HCT116 (cell line): ENCODE results near the gene FCHSD2. TPM values are rescaled to one million over a fixed set of nuclear protein-coding genes. Genes with fewer than 3 reads are reported as not detected.

Experiments
- ATAC-seq: fragments of 200-7000 bp; cut with Tn5 transposase; 2 replicates; pipeline ENCODE4 v1.9.1; 2020; ENCODE audit warnings: mild to moderate bottlenecking, moderate library complexity
- BruUV-seq: library from RNA; stranded (reverse); fragments of 400-500 nt; replicated peaks from 2 replicates; lab custom pipeline; 2021; lab: Mats Ljungman, UMichigan
- CTCF ChIA-PET: fragments of 300-600 bp; sonication (Branson Sonifier 250); formaldehyde crosslinking; loops from one replicate; lab custom pipeline; 2021; ENCODE audit warnings: antibody characterized with exemption; lab: Charles Lee
- POLR2A ChIA-PET: fragments of 300-600, 350-600 bp; sonication (Branson Sonifier 250); formaldehyde crosslinking; loops from one replicate; lab custom pipeline; 2021; ENCODE audit warnings: antibody characterized with exemption; lab: Charles Lee
- RAD21 ChIA-PET, 2 experiments: fragments of 300-600 bp; sonication (Branson Sonifier 250); formaldehyde crosslinking; loops; one replicate each; lab custom pipeline; 2023; ENCODE audit warnings: low total read pairs in 2 of 2; ENCODE audit not compliant: uncharacterized antibody in 2 of 2, unreplicated experiment in 2 of 2, low non-redundant PET in 1 of 2; lab: Charles Lee
- DNase-seq: peaks from one replicate; pipeline ENCODE4 v3.0.0-alpha.2; 2010; ENCODE audit warnings: low read depth, low spot score
- H2AFZ ChIP-seq: fragments of 200-600 bp; shearing (Covaris generic), sonication (generic); 2 replicates; pipeline ENCODE4 v1.6.1; 2017; ENCODE audit warnings: low read depth, mixed run types, mixed read lengths, antibody characterized with exemption, low read length; ENCODE audit not compliant: poor library complexity, severe bottlenecking
- H3K27ac ChIP-seq: 2 replicates; pipeline ENCODE4 v1.5.1; 2012; ENCODE audit warnings: low read depth, low read length
- H3K27me3 ChIP-seq: fragments of 200-600 bp; sonication (generic); 2 replicates; pipeline ENCODE4 v1.6.1; 2016; ENCODE audit warnings: mixed run types, low read length, mixed read lengths; ENCODE audit not compliant: insufficient read depth
- H3K36me3 ChIP-seq, 2 experiments: fragments of 200-500 bp in 1 of 2; fragments of 200-600 bp in 1 of 2; sonication (Bioruptor generic) in 1 of 2; sonication (generic) in 1 of 2; 2 replicates each; pipeline versions ENCODE4 v1.5.1 to v1.6.1; 2014 to 2016; ENCODE audit warnings: low read length in 2 of 2, inconsistent platforms in 1 of 2, mixed read lengths in 1 of 2, mixed run types in 1 of 2; ENCODE audit not compliant: insufficient read depth in 2 of 2, control insufficient read depth in 1 of 2
- H3K4me1 ChIP-seq, 2 experiments: fragments of 200-600 bp in 1 of 2; sonication (generic) in 1 of 2; 2 replicates each; pipeline versions ENCODE4 v1.5.1 to v1.6.1; 2012 to 2017; ENCODE audit warnings: low read length in 2 of 2, inconsistent platforms in 1 of 2, mild to moderate bottlenecking in 1 of 2, mixed read lengths in 1 of 2, mixed run types in 1 of 2, moderate library complexity in 1 of 2; ENCODE audit not compliant: insufficient read depth in 2 of 2, control insufficient read depth in 1 of 2
- H3K4me2 ChIP-seq: fragments of 200-600 bp; sonication (generic); 2 replicates; pipeline ENCODE4 v1.6.1; 2017; ENCODE audit warnings: mixed run types, low read length, mixed read lengths
- H3K4me3 ChIP-seq, 2 experiments: fragments of 200-600 bp in 1 of 2; sonication (generic) in 1 of 2; replicated peaks in 1 of 2; 2 replicates each; pipeline ENCODE4 v1.5.1; 2011 to 2016; ENCODE audit warnings: low read length in 2 of 2, control low read depth in 1 of 2, low read depth in 1 of 2, mild to moderate bottlenecking in 1 of 2, mixed read lengths in 1 of 2, mixed run types in 1 of 2
- H3K79me2 ChIP-seq: fragments of 200-600 bp; sonication (generic); 2 replicates; pipeline ENCODE4 v1.6.1; 2017; ENCODE audit warnings: mild to moderate bottlenecking, mixed run types, low read length, moderate library complexity, mixed read lengths; ENCODE audit not compliant: insufficient read depth
- H3K9ac ChIP-seq: fragments of 200-600 bp; sonication (generic); 2 replicates; pipeline ENCODE4 v1.6.1; 2016; ENCODE audit warnings: low read length, mixed read lengths
- H3K9me2 ChIP-seq: fragments of 200-600 bp; sonication (generic), shearing (Covaris generic); 2 replicates; pipeline ENCODE4 v1.6.1; 2017; ENCODE audit warnings: mixed run types, mild to moderate bottlenecking, moderate library complexity; ENCODE audit not compliant: insufficient read depth
- H3K9me3 ChIP-seq, 2 experiments: fragments of 200-500 bp in 1 of 2; fragments of 200-600 bp in 1 of 2; sonication (Bioruptor generic) in 1 of 2; sonication (generic) in 1 of 2; 2 replicates each; pipeline ENCODE4 v1.6.1; 2014 to 2017; ENCODE audit warnings: low read length in 2 of 2, mixed read lengths in 2 of 2, inconsistent platforms in 1 of 2, low read depth in 1 of 2, mild to moderate bottlenecking in 1 of 2, mixed run types in 1 of 2, moderate library complexity in 1 of 2; ENCODE audit not compliant: control insufficient read depth in 1 of 2, insufficient read depth in 1 of 2
- H4K20me1 ChIP-seq: fragments of 200-600 bp; sonication (generic), shearing (Covaris generic); 2 replicates; pipeline ENCODE4 v1.6.1; 2017; ENCODE audit warnings: mixed run types, mild to moderate bottlenecking, moderate library complexity; ENCODE audit not compliant: insufficient read depth
- CBX3 ChIP-seq: IDR thresholded peaks from 2 replicates; pipeline ENCODE4 v1.6.1; 2012; ENCODE audit warnings: low read depth
- CTCF ChIP-seq, 3 experiments: fragments of 200-600 bp in 1 of 3; sonication (generic) in 1 of 3; IDR thresholded peaks in 2 of 3; conservative IDR thresholded peaks in 1 of 3; 2 replicates each; pipeline ENCODE4 v1.5.1; 2012 to 2017; ENCODE audit warnings: low read depth in 2 of 3, low read length in 2 of 3, antibody characterized with exemption in 1 of 3, borderline replicate concordance in 1 of 3, control low read depth in 1 of 3, mild to moderate bottlenecking in 1 of 3, mixed read lengths in 1 of 3, mixed run types in 1 of 3, moderate library complexity in 1 of 3; ENCODE audit not compliant: insufficient read depth in 1 of 3
- EZH2 ChIP-seq: fragments of 200-600 bp; sonication (generic); IDR thresholded peaks from 2 replicates; pipeline ENCODE4 v1.6.1; 2017; ENCODE audit warnings: antibody characterized with exemption, mixed run types
- POLR2A ChIP-seq: IDR thresholded peaks from 2 replicates; pipeline ENCODE4 v1.7.0; 2011; ENCODE audit warnings: borderline replicate concordance; ENCODE audit not compliant: insufficient read depth, insufficient read length; ENCODE audit errors: extremely low read depth
- RAD21 ChIP-seq: IDR thresholded peaks from 2 replicates; pipeline ENCODE4 v1.6.1; 2012; ENCODE audit warnings: low read depth, mild to moderate bottlenecking
- SRF ChIP-seq: IDR thresholded peaks from 2 replicates; pipeline ENCODE4 v1.6.1; 2012; ENCODE audit warnings: low read depth
- YY1 ChIP-seq: IDR thresholded peaks from 2 replicates; pipeline ENCODE4 v1.6.1; 2011; ENCODE audit warnings: low read length, low read depth, moderate library complexity, mild to moderate bottlenecking; ENCODE audit not compliant: insufficient replicate concordance; ENCODE audit errors: extremely low read depth
- ZFX ChIP-seq: fragments of 450-650 bp; IDR thresholded peaks from 2 replicates; pipeline ENCODE4 v1.6.1; 2017
- ZNF274 ChIP-seq: fragments of 200-500 bp; sonication (Bioruptor generic); IDR thresholded peaks from 2 replicates; pipeline ENCODE4 v1.6.1; 2014; ENCODE audit warnings: mild to moderate bottlenecking, low read depth, low read length, inconsistent platforms
- intact Hi-C: fragments of 100-400 bp; cut with micrococcal nuclease; formaldehyde crosslinking; loops from 2 replicates; pipeline ENCODE4 v1.10.0; 2022
- total RNA-seq: library from RNA; stranded (reverse); gene quantifications from one replicate; pipeline ENCODE4 v1.2.1, GENCODE V29; 2021; ENCODE audit not compliant: unreplicated experiment

The FCHSD2 gene
- total RNA-seq, 1 experiment from 2014 or later, result 15.0 TPM

DNA sequence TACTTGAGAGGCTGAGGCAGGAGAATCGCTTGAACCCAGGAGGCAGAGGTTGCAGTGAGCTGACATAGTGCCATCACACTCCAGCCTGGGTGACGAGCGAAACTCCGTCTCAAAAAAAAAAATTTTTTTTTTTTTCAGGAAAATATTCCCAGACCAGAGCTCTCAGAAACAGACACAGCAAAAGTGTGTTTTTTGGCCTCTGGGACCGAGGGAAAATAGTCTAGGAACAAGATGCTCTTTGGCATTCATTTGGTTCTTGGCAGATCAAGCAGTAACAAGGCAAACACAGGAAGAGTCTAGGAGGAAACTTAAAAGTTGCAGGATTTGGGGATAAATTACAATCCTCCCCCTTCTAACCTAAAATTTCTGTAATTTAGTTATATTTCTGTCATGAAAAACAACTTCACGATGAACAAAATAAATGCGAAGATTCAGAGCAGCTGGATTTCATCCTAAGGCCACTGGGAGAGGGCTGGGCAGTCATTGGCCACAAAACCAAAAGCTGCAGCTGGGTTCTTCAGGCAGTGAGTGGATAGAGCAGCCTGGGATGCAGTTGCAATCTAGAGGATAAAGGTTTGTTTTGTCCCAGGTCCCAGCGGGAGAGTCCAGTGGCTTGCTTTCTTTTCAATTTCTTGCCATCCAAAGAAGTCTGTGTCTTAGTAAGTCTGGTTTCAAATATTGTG, 308.2 kb downstream of the FCHSD2 start:
- no peaks in the 10 kb centered on the region for H3K27me3 ChIP-seq
- H3K36me3 ChIP-seq, result no peaks in the 10 kb centered on the region
- H3K9ac ChIP-seq, result no peak overlapping the region
- no peak overlapping the region for H2AFZ ChIP-seq
- DNase-seq (no peak), ATAC-seq (no peak)
- ChIA-PET POLR2A (no interaction called here), CTCF (interaction anchor here (1.1 kb wide), 1 partner anchor 109 kb away, joined by 3 read pairs; no protein-coding TSS in a partner anchor), RAD21 (no interaction called here)
- no peaks in the 10 kb centered on the region for H3K9me3 ChIP-seq
- intact Hi-C loops, result no loop called here
- H3K4me2 ChIP-seq, result no peak overlapping the region
- no peak overlapping the region for H3K4me3 ChIP-seq
- no peaks in the 10 kb centered on the region for H3K79me2 ChIP-seq
- H4K20me1 ChIP-seq, result no peaks in the 10 kb centered on the region
- TF ChIP-seq ZFX (no peak), EZH2 (no peak), CBX3 (no peak), POLR2A (no peak), SRF (no peak), ZNF274 (no peak), CTCF (IDR thresholded peaks at IDR 0.05 in 2 of 3, conservative IDR thresholded peaks at IDR 0.05 in 1 of 3; ENCODE audit: borderline replicate concordance in 1 of 3, insufficient read depth in 1 of 3, low read depth in 2 of 3, low read length in 2 of 3) (no peak), RAD21 (no peak), YY1 (no peak)
- H3K9me2 ChIP-seq, result no peaks in the 10 kb centered on the region
- peaks cover 0 to 6% of the 10 kb centered on the region in 2 experiments; a peak in 2 of 4 replicates for H3K4me1 ChIP-seq
- no peak overlapping the region for H3K27ac ChIP-seq
- BruUV-seq, result no TSS peak
